SK-N-SH (cell line): ENCODE data around the gene CYFIP1. TPM values are rescaled to one million over a fixed set of nuclear protein-coding genes. Genes with fewer than 3 reads are reported as not detected.

Experiments used
- CTCF ChIA-PET: fragments of 300-600, 350-600 bp; formaldehyde crosslinking; extraction: SDS; loops from one replicate; lab custom pipeline; 2021; lab: Yijun Ruan, JAX
- POLR2A ChIA-PET: fragments of 350-600 bp; sonication (Branson Sonifier 250); formaldehyde crosslinking; extraction: SDS; loops from one replicate; lab custom pipeline; 2020; ENCODE audit warnings: antibody characterized with exemption, inconsistent platforms; lab: Yijun Ruan, JAX
- DNase-seq: peaks from one replicate; pipeline ENCODE4 v3.0.0; 2012
- H2AFZ ChIP-seq: fragments of 200-600 bp; sonication (generic); 2 replicates; pipeline ENCODE4 v1.8.1; 2016; ENCODE audit warnings: antibody characterized with exemption, mild to moderate bottlenecking, low read depth
- H3F3A ChIP-seq: fragments of 200-600 bp; sonication (generic); replicated peaks from 2 replicates; pipeline ENCODE3; 2016; ENCODE audit warnings: antibody characterized with exemption, mild to moderate bottlenecking; ENCODE audit not compliant: insufficient read depth
- H3K27ac ChIP-seq, 2 experiments: fragments of 200-500 bp in 1 of 2; fragments of 200-600 bp in 1 of 2; sonication (Bioruptor generic) in 1 of 2; sonication (generic), shearing (Covaris generic) in 1 of 2; 2 replicates each; pipeline versions ENCODE4 v1.5.1 to v1.6.1; 2014 to 2016; ENCODE audit warnings: low read depth in 2 of 2, inconsistent platforms in 1 of 2, low read length in 1 of 2, mild to moderate bottlenecking in 1 of 2, mixed read lengths in 1 of 2
- H3K27me3 ChIP-seq: fragments of 200-600 bp; sonication (generic), shearing (Covaris generic); 2 replicates; pipeline ENCODE4 v1.6.1; 2016; ENCODE audit warnings: mixed run types; ENCODE audit not compliant: insufficient read depth
- H3K36me3 ChIP-seq, 2 experiments: fragments of 200-500 bp in 1 of 2; fragments of 200-600 bp in 1 of 2; sonication (Bioruptor generic) in 1 of 2; sonication (generic) in 1 of 2; replicated peaks in 1 of 2; 2 replicates each; pipeline versions ENCODE3 to v1.5.1; 2014 to 2016; ENCODE audit warnings: low read length in 1 of 2, mild to moderate bottlenecking in 1 of 2; ENCODE audit not compliant: insufficient read depth in 2 of 2, control insufficient read depth in 1 of 2
- H3K4me1 ChIP-seq, 2 experiments: fragments of 200-500 bp in 1 of 2; fragments of 200-600 bp in 1 of 2; sonication (Bioruptor generic) in 1 of 2; sonication (generic), shearing (Covaris generic) in 1 of 2; 2 replicates each; pipeline versions ENCODE4 v1.5.1 to v1.6.1; 2014 to 2016; ENCODE audit warnings: low read depth in 1 of 2, low read length in 1 of 2, mixed run types in 1 of 2; ENCODE audit not compliant: insufficient read depth in 2 of 2, control insufficient read depth in 1 of 2
- H3K4me2 ChIP-seq: fragments of 200-600 bp; sonication (generic), shearing (Covaris generic); 2 replicates; pipeline ENCODE4 v1.6.1; 2017; ENCODE audit warnings: mixed run types
- H3K4me3 ChIP-seq, 2 experiments: fragments of 200-500 bp in 1 of 2; fragments of 200-600 bp in 1 of 2; sonication (Bioruptor generic) in 1 of 2; sonication (generic), shearing (Covaris generic) in 1 of 2; 2 replicates each; pipeline versions ENCODE4 v1.5.1 to v1.8.1; 2014 to 2016; ENCODE audit warnings: low read depth in 2 of 2, inconsistent platforms in 1 of 2, low read length in 1 of 2, mild to moderate bottlenecking in 1 of 2, mixed read lengths in 1 of 2, moderate library complexity in 1 of 2
- H3K79me2 ChIP-seq: fragments of 200-600 bp; sonication (generic); 2 replicates; pipeline ENCODE4 v1.8.1; 2017; ENCODE audit warnings: mild to moderate bottlenecking; ENCODE audit not compliant: insufficient read depth
- H3K9ac ChIP-seq: fragments of 200-600 bp; sonication (generic); 2 replicates; pipeline ENCODE4 v1.6.1; 2017; ENCODE audit warnings: mixed run types
- H3K9me2 ChIP-seq: fragments of 200-600 bp; sonication (generic); 2 replicates; pipeline ENCODE4 v1.6.1; 2017; ENCODE audit warnings: mixed run types
- H3K9me3 ChIP-seq: fragments of 200-600 bp; sonication (generic); 2 replicates; pipeline ENCODE4 v1.6.1; 2017; ENCODE audit warnings: mixed run types, mild to moderate bottlenecking, moderate library complexity
- H4K20me1 ChIP-seq: fragments of 200-600 bp; sonication (generic); 2 replicates; pipeline ENCODE4 v1.6.1; 2017; ENCODE audit warnings: mild to moderate bottlenecking, mixed run types; ENCODE audit not compliant: insufficient read depth
- ELF1 ChIP-seq: IDR thresholded peaks from 2 replicates; pipeline ENCODE4 v1.4.0; 2012
- FOSL2 ChIP-seq: IDR thresholded peaks from 2 replicates; pipeline ENCODE4 v1.4.0; 2012; ENCODE audit warnings: low read depth, mild to moderate bottlenecking, moderate library complexity, borderline replicate concordance
- GABPA ChIP-seq: IDR thresholded peaks from 2 replicates; pipeline ENCODE4 v1.4.0; 2012; ENCODE audit warnings: low read depth, mild to moderate bottlenecking
- JUND ChIP-seq: IDR thresholded peaks from 2 replicates; pipeline ENCODE4 v1.4.0; 2012
- MXI1 ChIP-seq: IDR thresholded peaks from 2 replicates; pipeline ENCODE4 v1.6.1; 2012; ENCODE audit warnings: mild to moderate bottlenecking, low read depth, low read length, improper control_type of control experiment
- POLR2AphosphoS5 ChIP-seq: IDR thresholded peaks from 2 replicates; pipeline ENCODE4 v1.6.1; 2012; ENCODE audit warnings: low read depth, low read length
- RFX5 ChIP-seq: IDR thresholded peaks from 2 replicates; pipeline ENCODE4 v1.6.1; 2012; ENCODE audit warnings: mild to moderate bottlenecking, improper control_type of control experiment, low read length
- RXRA ChIP-seq: IDR thresholded peaks from 2 replicates; pipeline ENCODE4 v1.4.0; 2012; ENCODE audit warnings: low read depth, mild to moderate bottlenecking, borderline replicate concordance
- SMC3 ChIP-seq: IDR thresholded peaks from 2 replicates; pipeline ENCODE4 v1.6.1; 2012; ENCODE audit warnings: low read depth, low read length, improper control_type of control experiment
- TAF1 ChIP-seq: IDR thresholded peaks from 2 replicates; pipeline ENCODE4 v1.6.1; 2012; ENCODE audit warnings: low read depth, mild to moderate bottlenecking, low read length, moderate library complexity, borderline replicate concordance
- TCF12 ChIP-seq: IDR thresholded peaks from 2 replicates; pipeline ENCODE4 v1.4.0; 2012
- YY1 ChIP-seq: IDR thresholded peaks from 2 replicates; pipeline ENCODE4 v1.4.0; 2012; ENCODE audit warnings: low read depth, mild to moderate bottlenecking
- WGBS: methylation state at CpG from one replicate; pipeline ENCODE4 v1.1.6; 2017; ENCODE audit warnings: low lambda C conversion rate; 5-methylcytosine and 5-hydroxymethylcytosine counted together
- polyA plus RNA-seq, 3 experiments: library from polyadenylated mRNA; depleted of rRNA; stranded (reverse); fragments of >200 nt; gene quantifications; 2 replicates each; pipeline ENCODE4 v1.2.3, GENCODE V29; 2012
- TF ChIP-seq, protein P1 (sequence below): fragments of 200-600 bp; sonication (generic); IDR thresholded peaks from 2 replicates; pipeline ENCODE4 v1.6.1; 2017; ENCODE audit warnings: antibody characterized with exemption, mild to moderate bottlenecking, moderate library complexity
- TF ChIP-seq, protein P2 (sequence below): fragments of 150-350 bp; IDR thresholded peaks from 2 replicates; pipeline ENCODE4 v1.6.1; 2016; ENCODE audit warnings: mild to moderate bottlenecking, low read depth, low read length
- TF ChIP-seq, protein P3 (sequence below): IDR thresholded peaks from 2 replicates; pipeline ENCODE4 v1.4.0; 2012; ENCODE audit warnings: low read depth, borderline replicate concordance
- TF ChIP-seq, protein P4 (sequence below): IDR thresholded peaks from 2 replicates; pipeline ENCODE4 v1.4.0; 2012; ENCODE audit warnings: low read depth
- TF ChIP-seq, protein P5 (sequence below): IDR thresholded peaks from 2 replicates; pipeline ENCODE4 v1.6.1; 2012; ENCODE audit warnings: mild to moderate bottlenecking, low read depth, low read length, moderate library complexity
- TF ChIP-seq, protein P6 (sequence below): fragments of 150-350 bp; IDR thresholded peaks from 2 replicates; pipeline ENCODE4 v1.6.1; 2017; ENCODE audit warnings: antibody characterized with exemption, low read length, low read depth, borderline replicate concordance

The CYFIP1 gene
- polyA plus RNA-seq, 1 of the 3 experiments (the other 2 are of a cell fraction), result 53.4 TPM

DNA sequence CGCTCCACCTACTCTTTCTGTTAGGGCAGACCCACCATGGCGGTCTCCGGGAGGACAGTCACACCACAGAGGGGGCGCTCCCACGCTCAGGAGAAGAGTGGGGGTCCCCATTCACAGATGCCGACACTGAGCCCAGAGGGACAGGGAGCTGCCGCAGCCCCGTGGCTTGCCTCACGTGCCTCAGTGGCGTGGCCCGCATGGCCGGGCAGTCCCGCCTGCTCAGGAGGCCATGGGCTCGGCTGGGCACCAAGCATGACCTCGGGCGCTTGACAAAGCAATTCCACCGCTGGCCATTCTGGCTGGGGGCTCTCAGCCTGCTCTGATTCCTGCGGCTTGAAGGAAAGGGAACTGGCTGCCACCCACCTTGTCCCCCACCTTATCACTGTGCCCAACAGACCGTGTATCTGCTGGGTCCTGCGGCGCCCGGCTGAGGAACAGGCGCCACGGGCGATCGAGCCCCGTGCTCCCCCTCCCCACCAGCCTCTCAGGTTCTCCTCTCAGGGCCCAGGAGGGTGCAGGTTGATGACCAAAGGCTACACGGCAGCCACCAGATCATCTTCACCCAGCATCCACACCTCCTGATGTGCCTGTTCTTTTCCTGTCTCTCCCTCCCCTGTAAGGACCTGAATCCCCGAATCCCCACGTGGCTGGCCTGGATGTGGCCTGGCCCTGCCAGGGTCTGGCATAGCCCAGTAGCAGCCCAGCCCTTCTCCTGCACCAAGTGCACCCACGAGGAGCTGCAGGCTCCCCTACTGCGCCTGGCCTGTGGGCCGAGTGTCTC, 20.7 kb downstream of the CYFIP1 start:
- Histone ChIP-seq H4K20me1 (peaks cover 93% of the 10 kb centered on the region), H3K27ac (no peak overlapping the region; a peak in 1 of 4 replicates), H3K27me3 (no peaks in the 10 kb centered on the region), H2AFZ (no peak overlapping the region), H3K4me2 (no peak overlapping the region), H3K36me3 (no peaks in the 10 kb centered on the region), H3K79me2 (peaks cover 98% of the 10 kb centered on the region), H3F3A (peaks cover 18% of the 10 kb centered on the region), H3K4me1 (peaks cover 20 to 42% of the 10 kb centered on the region in 2 experiments), H3K9ac (no peak overlapping the region), H3K9me2 (no peaks in the 10 kb centered on the region), H3K9me3 (no peaks in the 10 kb centered on the region), H3K4me3 (no peak overlapping the region)
- ChIA-PET CTCF (no interaction called here), POLR2A (no interaction called here)
- WGBS, result 96% methylated on average over 18 of the region's 33 CpGs
- TF ChIP-seq POLR2AphosphoS5 (no peak), YY1 (no peak), TCF12 (no peak), RXRA (no peak)
- TF ChIP-seq, protein P1, sequence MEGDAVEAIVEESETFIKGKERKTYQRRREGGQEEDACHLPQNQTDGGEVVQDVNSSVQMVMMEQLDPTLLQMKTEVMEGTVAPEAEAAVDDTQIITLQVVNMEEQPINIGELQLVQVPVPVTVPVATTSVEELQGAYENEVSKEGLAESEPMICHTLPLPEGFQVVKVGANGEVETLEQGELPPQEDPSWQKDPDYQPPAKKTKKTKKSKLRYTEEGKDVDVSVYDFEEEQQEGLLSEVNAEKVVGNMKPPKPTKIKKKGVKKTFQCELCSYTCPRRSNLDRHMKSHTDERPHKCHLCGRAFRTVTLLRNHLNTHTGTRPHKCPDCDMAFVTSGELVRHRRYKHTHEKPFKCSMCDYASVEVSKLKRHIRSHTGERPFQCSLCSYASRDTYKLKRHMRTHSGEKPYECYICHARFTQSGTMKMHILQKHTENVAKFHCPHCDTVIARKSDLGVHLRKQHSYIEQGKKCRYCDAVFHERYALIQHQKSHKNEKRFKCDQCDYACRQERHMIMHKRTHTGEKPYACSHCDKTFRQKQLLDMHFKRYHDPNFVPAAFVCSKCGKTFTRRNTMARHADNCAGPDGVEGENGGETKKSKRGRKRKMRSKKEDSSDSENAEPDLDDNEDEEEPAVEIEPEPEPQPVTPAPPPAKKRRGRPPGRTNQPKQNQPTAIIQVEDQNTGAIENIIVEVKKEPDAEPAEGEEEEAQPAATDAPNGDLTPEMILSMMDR, result no peak
- TF ChIP-seq, protein P2, sequence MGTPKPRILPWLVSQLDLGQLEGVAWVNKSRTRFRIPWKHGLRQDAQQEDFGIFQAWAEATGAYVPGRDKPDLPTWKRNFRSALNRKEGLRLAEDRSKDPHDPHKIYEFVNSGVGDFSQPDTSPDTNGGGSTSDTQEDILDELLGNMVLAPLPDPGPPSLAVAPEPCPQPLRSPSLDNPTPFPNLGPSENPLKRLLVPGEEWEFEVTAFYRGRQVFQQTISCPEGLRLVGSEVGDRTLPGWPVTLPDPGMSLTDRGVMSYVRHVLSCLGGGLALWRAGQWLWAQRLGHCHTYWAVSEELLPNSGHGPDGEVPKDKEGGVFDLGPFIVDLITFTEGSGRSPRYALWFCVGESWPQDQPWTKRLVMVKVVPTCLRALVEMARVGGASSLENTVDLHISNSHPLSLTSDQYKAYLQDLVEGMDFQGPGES, result no peak
- TF ChIP-seq, protein P3, sequence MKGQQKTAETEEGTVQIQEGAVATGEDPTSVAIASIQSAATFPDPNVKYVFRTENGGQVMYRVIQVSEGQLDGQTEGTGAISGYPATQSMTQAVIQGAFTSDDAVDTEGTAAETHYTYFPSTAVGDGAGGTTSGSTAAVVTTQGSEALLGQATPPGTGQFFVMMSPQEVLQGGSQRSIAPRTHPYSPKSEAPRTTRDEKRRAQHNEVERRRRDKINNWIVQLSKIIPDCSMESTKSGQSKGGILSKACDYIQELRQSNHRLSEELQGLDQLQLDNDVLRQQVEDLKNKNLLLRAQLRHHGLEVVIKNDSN, result no peak
- TF ChIP-seq, protein P4, sequence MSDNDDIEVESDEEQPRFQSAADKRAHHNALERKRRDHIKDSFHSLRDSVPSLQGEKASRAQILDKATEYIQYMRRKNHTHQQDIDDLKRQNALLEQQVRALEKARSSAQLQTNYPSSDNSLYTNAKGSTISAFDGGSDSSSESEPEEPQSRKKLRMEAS, result no peak
- DNase-seq, result no peak

DNA sequence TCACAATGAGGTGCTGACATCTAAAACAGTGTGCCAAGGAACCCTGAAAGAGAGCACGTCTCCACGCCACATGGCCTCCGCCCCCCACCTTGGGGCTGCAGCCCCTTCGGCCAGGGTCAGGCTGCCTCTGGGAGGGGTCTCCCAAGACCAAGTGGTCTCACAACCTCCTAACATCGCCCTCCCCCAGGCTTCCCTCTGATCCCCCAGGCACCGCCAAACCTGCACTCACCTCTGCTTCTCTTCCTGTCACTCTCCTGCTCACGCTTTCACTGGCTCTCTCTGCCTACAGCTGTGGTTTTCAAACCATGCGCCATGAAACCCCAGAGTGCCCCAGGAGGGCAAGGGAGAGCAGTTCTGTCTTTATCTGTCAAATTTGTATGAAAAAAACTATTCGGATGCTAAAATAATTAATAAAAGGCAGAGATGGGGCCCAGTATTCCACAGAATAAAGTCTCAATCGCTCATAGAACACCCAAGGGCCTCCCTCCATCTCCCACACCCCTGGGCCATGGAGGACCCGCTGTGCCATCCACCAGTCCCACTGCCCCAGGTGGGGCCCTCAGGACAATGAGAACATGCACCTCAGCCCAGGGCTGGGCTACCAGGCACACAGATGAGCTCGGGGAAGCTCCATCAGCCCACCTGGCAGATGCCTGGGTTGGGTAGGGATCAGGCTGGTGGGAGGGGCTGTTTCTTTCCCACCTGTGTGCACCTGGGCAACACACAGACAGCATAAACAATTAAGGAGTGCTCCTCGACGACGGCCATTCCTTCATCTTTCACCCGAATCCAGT, 21.5 kb downstream of the CYFIP1 start:
- no peak overlapping the region for H3K9ac ChIP-seq
- H3K27ac ChIP-seq, result no peak overlapping the region
- H3F3A ChIP-seq, result peaks cover 13% of the 10 kb centered on the region
- no peak for DNase-seq
- H3K36me3 ChIP-seq, result no peaks in the 10 kb centered on the region
- no peaks in the 10 kb centered on the region for H3K9me3 ChIP-seq
- ChIA-PET CTCF (no interaction called here), POLR2A (no interaction called here)
- 89% methylated on average over 15 of the region's 16 CpGs for WGBS
- H3K4me1 ChIP-seq, result peaks cover 15 to 35% of the 10 kb centered on the region in 2 experiments
- H3K9me2 ChIP-seq, result no peaks in the 10 kb centered on the region
- peaks cover 100% of the 10 kb centered on the region for H3K79me2 ChIP-seq
- no peaks in the 10 kb centered on the region for H3K27me3 ChIP-seq
- H2AFZ ChIP-seq, result no peak overlapping the region
- H4K20me1 ChIP-seq, result peaks cover 92% of the 10 kb centered on the region
- H3K4me3 ChIP-seq, result no peak overlapping the region
- no peak overlapping the region for H3K4me2 ChIP-seq
- TF ChIP-seq TAF1 (no peak), MXI1 (no peak), JUND (no peak), RFX5 (no peak), ELF1 (no peak), SMC3 (no peak), GABPA (no peak), FOSL2 (no peak)
- TF ChIP-seq, protein P5, sequence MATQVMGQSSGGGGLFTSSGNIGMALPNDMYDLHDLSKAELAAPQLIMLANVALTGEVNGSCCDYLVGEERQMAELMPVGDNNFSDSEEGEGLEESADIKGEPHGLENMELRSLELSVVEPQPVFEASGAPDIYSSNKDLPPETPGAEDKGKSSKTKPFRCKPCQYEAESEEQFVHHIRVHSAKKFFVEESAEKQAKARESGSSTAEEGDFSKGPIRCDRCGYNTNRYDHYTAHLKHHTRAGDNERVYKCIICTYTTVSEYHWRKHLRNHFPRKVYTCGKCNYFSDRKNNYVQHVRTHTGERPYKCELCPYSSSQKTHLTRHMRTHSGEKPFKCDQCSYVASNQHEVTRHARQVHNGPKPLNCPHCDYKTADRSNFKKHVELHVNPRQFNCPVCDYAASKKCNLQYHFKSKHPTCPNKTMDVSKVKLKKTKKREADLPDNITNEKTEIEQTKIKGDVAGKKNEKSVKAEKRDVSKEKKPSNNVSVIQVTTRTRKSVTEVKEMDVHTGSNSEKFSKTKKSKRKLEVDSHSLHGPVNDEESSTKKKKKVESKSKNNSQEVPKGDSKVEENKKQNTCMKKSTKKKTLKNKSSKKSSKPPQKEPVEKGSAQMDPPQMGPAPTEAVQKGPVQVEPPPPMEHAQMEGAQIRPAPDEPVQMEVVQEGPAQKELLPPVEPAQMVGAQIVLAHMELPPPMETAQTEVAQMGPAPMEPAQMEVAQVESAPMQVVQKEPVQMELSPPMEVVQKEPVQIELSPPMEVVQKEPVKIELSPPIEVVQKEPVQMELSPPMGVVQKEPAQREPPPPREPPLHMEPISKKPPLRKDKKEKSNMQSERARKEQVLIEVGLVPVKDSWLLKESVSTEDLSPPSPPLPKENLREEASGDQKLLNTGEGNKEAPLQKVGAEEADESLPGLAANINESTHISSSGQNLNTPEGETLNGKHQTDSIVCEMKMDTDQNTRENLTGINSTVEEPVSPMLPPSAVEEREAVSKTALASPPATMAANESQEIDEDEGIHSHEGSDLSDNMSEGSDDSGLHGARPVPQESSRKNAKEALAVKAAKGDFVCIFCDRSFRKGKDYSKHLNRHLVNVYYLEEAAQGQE, result no peak
- TF ChIP-seq, protein P6, sequence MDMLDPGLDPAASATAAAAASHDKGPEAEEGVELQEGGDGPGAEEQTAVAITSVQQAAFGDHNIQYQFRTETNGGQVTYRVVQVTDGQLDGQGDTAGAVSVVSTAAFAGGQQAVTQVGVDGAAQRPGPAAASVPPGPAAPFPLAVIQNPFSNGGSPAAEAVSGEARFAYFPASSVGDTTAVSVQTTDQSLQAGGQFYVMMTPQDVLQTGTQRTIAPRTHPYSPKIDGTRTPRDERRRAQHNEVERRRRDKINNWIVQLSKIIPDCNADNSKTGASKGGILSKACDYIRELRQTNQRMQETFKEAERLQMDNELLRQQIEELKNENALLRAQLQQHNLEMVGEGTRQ, result no peak
